ENCODE measurements around the gene MCM9. TPM values are rescaled to one million over a fixed set of nuclear protein-coding genes. Genes with fewer than 3 reads are reported as not detected.

Gene MCM9
- total RNA-seq, 1 donor from 2014 or later: 19.0 TPM

GRCh38 chr6:118860363-118860762 is 74.6 kb downstream of the MCM9 start:
- H3K9me3 Mint-ChIP-seq: peaks cover 4% of the 10 kb centered on the region
- peaks cover 14% of the 10 kb centered on the region for H3K36me3 Mint-ChIP-seq (ENCODE audit: low read depth)
- no peaks in the 10 kb centered on the region for H3K27me3 Mint-ChIP-seq
- H3K4me3 Mint-ChIP-seq: no peak overlapping the region
- intact Hi-C loops (cut with micrococcal nuclease): no loop called here
- no peak overlapping the region for H3K27ac Mint-ChIP-seq
- H3K4me1 Mint-ChIP-seq: peaks cover 15% of the 10 kb centered on the region
- DNase-seq: no peak

- no peaks in the 10 kb centered on the region for H3K27me3 Mint-ChIP-seq
- peaks cover 4% of the 10 kb centered on the region for H3K9me3 Mint-ChIP-seq
- no peak overlapping the region for H3K4me3 Mint-ChIP-seq
- no peak overlapping the region for H3K27ac Mint-ChIP-seq
- H3K36me3 Mint-ChIP-seq (ENCODE audit: low read depth): peaks cover 15% of the 10 kb centered on the region
- DNase-seq: no peak
- H3K4me1 Mint-ChIP-seq: peaks cover 10% of the 10 kb centered on the region
- intact Hi-C loops (cut with micrococcal nuclease): no loop called here
These were observed 75.4 kb downstream of the MCM9 start for GRCh38 chr6:118859517-118860064.

GRCh38 chr6:118856301-118856700 is 78.7 kb downstream of the MCM9 start:
- intact Hi-C loops (cut with micrococcal nuclease): no loop called here
- Mint-ChIP-seq H3K27ac (no peak overlapping the region), H3K27me3 (no peaks in the 10 kb centered on the region), H3K4me3 (no peak overlapping the region), H3K9me3 (no peaks in the 10 kb centered on the region), H3K4me1 (peaks cover 3% of the 10 kb centered on the region), H3K36me3 (ENCODE audit: low read depth) (peaks cover 17% of the 10 kb centered on the region)
- DNase-seq: no peak

- Mint-ChIP-seq H3K4me1 (peaks cover 1% of the 10 kb centered on the region), H3K27ac (no peak overlapping the region), H3K4me3 (no peak overlapping the region), H3K36me3 (ENCODE audit: low read depth) (peaks cover 13% of the 10 kb centered on the region), H3K9me3 (no peaks in the 10 kb centered on the region), H3K27me3 (no peaks in the 10 kb centered on the region)
- no peak for DNase-seq
- intact Hi-C loops (cut with micrococcal nuclease): no loop called here
These were observed 81.6 kb downstream of the MCM9 start for GRCh38 chr6:118853408-118853807.

GRCh38 chr6:118844915-118845314 is 90.0 kb downstream of the MCM9 start:
- Mint-ChIP-seq H3K9me3 (peaks cover 10% of the 10 kb centered on the region), H3K27me3 (no peaks in the 10 kb centered on the region), H3K4me1 (peaks cover 22% of the 10 kb centered on the region), H3K36me3 (ENCODE audit: low read depth) (peaks cover 34% of the 10 kb centered on the region), H3K4me3 (peak overlapping the region; percentile 48), H3K27ac (peak overlapping the region; percentile 52)
- intact Hi-C loops (cut with micrococcal nuclease): loop anchor here (1.0 to 5.0 kb wide), 4 partner anchors 25 to 232 kb away; partner anchors contain the start of genes CEP85L and FAM184A
- no peak for DNase-seq

- H3K4me1 Mint-ChIP-seq: peaks cover 22% of the 10 kb centered on the region
- DNase-seq: peak; percentile 73
- no peaks in the 10 kb centered on the region for H3K27me3 Mint-ChIP-seq
- intact Hi-C loops (cut with micrococcal nuclease): loop anchor here (1.0 to 5.0 kb wide), 7 partner anchors 26 to 233 kb away; partner anchors contain the start of genes ASF1A, CEP85L and FAM184A
- H3K36me3 Mint-ChIP-seq (ENCODE audit: low read depth): peaks cover 45% of the 10 kb centered on the region
- peaks cover 13% of the 10 kb centered on the region for H3K9me3 Mint-ChIP-seq
- H3K27ac Mint-ChIP-seq: peak overlapping the region; percentile 72
- peak overlapping the region; percentile 59 for H3K4me3 Mint-ChIP-seq
These were observed 91.1 kb downstream of the MCM9 start for GRCh38 chr6:118843685-118844390.

GRCh38 chr6:118830691-118831090 is 104.3 kb downstream of the MCM9 start:
- H3K27ac Mint-ChIP-seq: no peak overlapping the region
- H3K9me3 Mint-ChIP-seq: peaks cover 7% of the 10 kb centered on the region
- no peaks in the 10 kb centered on the region for H3K27me3 Mint-ChIP-seq
- no peak overlapping the region for H3K4me3 Mint-ChIP-seq
- no peaks in the 10 kb centered on the region for H3K4me1 Mint-ChIP-seq
- DNase-seq: no peak
- intact Hi-C loops (cut with micrococcal nuclease): no loop called here
- peaks cover 28% of the 10 kb centered on the region for H3K36me3 Mint-ChIP-seq (ENCODE audit: low read depth)

- no peak for DNase-seq
- Mint-ChIP-seq H3K36me3 (ENCODE audit: low read depth) (peaks cover 31% of the 10 kb centered on the region), H3K27me3 (no peaks in the 10 kb centered on the region), H3K27ac (peak overlapping the region; percentile 11), H3K4me3 (no peak overlapping the region), H3K9me3 (no peaks in the 10 kb centered on the region), H3K4me1 (no peaks in the 10 kb centered on the region)
- intact Hi-C loops (cut with micrococcal nuclease): no loop called here
These were observed 105.0 kb downstream of the MCM9 start for GRCh38 chr6:118829817-118830478.

- peaks cover 2% of the 10 kb centered on the region for H3K4me1 Mint-ChIP-seq
- no peaks in the 10 kb centered on the region for H3K27me3 Mint-ChIP-seq
- H3K36me3 Mint-ChIP-seq (ENCODE audit: low read depth): peaks cover 57% of the 10 kb centered on the region
- intact Hi-C loops (cut with micrococcal nuclease): no loop called here
- peaks cover 6% of the 10 kb centered on the region for H3K9me3 Mint-ChIP-seq
- DNase-seq: no peak
- no peak overlapping the region for H3K4me3 Mint-ChIP-seq
- H3K27ac Mint-ChIP-seq: no peak overlapping the region
These were observed 108.9 kb downstream of the MCM9 start for GRCh38 chr6:118826096-118826495.

GRCh38 chr6:118825661-118826060 is 109.3 kb downstream of the MCM9 start:
- peaks cover 2% of the 10 kb centered on the region for H3K4me1 Mint-ChIP-seq
- no peaks in the 10 kb centered on the region for H3K27me3 Mint-ChIP-seq
- DNase-seq: no peak
- peaks cover 9% of the 10 kb centered on the region for H3K9me3 Mint-ChIP-seq
- H3K4me3 Mint-ChIP-seq: no peak overlapping the region
- H3K36me3 Mint-ChIP-seq (ENCODE audit: low read depth): peaks cover 59% of the 10 kb centered on the region
- intact Hi-C loops (cut with micrococcal nuclease): no loop called here
- H3K27ac Mint-ChIP-seq: no peak overlapping the region

GRCh38 chr6:118815495-118815894 is 119.5 kb downstream of the MCM9 start:
- intact Hi-C loops (cut with micrococcal nuclease): no loop called here
- H3K36me3 Mint-ChIP-seq (ENCODE audit: low read depth): peaks cover 37% of the 10 kb centered on the region
- H3K27me3 Mint-ChIP-seq: no peaks in the 10 kb centered on the region
- peaks cover 12% of the 10 kb centered on the region for H3K9me3 Mint-ChIP-seq
- no peak overlapping the region for H3K4me3 Mint-ChIP-seq
- DNase-seq: no peak
- H3K4me1 Mint-ChIP-seq: peaks cover 30% of the 10 kb centered on the region
- no peak overlapping the region for H3K27ac Mint-ChIP-seq

- Mint-ChIP-seq H3K27ac (peak overlapping the region; percentile 56), H3K27me3 (no peaks in the 10 kb centered on the region), H3K4me3 (no peak overlapping the region), H3K9me3 (peaks cover 8% of the 10 kb centered on the region), H3K36me3 (ENCODE audit: low read depth) (peaks cover 31% of the 10 kb centered on the region), H3K4me1 (peaks cover 46% of the 10 kb centered on the region)
- DNase-seq: no peak
- intact Hi-C loops (cut with micrococcal nuclease): no loop called here
These were observed 121.2 kb downstream of the MCM9 start for GRCh38 chr6:118813775-118814174.

- intact Hi-C loops (cut with micrococcal nuclease): no loop called here
- Mint-ChIP-seq H3K27ac (no peak overlapping the region), H3K9me3 (peaks cover 8% of the 10 kb centered on the region), H3K4me3 (no peak overlapping the region), H3K36me3 (ENCODE audit: low read depth) (peaks cover 29% of the 10 kb centered on the region), H3K27me3 (no peaks in the 10 kb centered on the region), H3K4me1 (peaks cover 51% of the 10 kb centered on the region)
- no peak for DNase-seq
These were observed 122.0 kb downstream of the MCM9 start for GRCh38 chr6:118812970-118813369.

- H3K27me3 Mint-ChIP-seq: no peaks in the 10 kb centered on the region
- peak overlapping the region; percentile 34 for H3K4me3 Mint-ChIP-seq
- intact Hi-C loops (cut with micrococcal nuclease): loop anchor here (1.0 kb wide), 1 partner anchor 33 kb away; no protein-coding TSS in a partner anchor
- peak; percentile 87 for DNase-seq
- H3K27ac Mint-ChIP-seq: peak overlapping the region; percentile 74
- peaks cover 47% of the 10 kb centered on the region for H3K4me1 Mint-ChIP-seq
- H3K36me3 Mint-ChIP-seq (ENCODE audit: low read depth): peaks cover 24% of the 10 kb centered on the region
- H3K9me3 Mint-ChIP-seq: peaks cover 8% of the 10 kb centered on the region
These were observed 124.4 kb downstream of the MCM9 start for GRCh38 chr6:118810420-118811027.
